Osteocyte (in vitro differentiated cells): ENCODE measurements around the gene D2HGDH. TPM values are rescaled to one million over a fixed set of nuclear protein-coding genes. Genes with fewer than 3 reads are reported as not detected.
"Not testable (repeated sequence)": the region's sequence is repeated elsewhere in the genome, so short reads cannot be mapped to it uniquely, and the experiment has no call there.

Experiments
- DNase-seq: peaks from one replicate; pipeline ENCODE4 v3.0.0; 2021; ENCODE audit warnings: mixed read lengths; ENCODE audit not compliant: unreplicated experiment; ENCODE audit errors: extremely low spot score
- H3K27ac Mint-ChIP-seq: one replicate; pipeline ENCODE4 v1.8.0; 2021; ENCODE audit warnings: mild to moderate bottlenecking, mixed read lengths; ENCODE audit not compliant: unreplicated experiment
- H3K27me3 Mint-ChIP-seq: one replicate; pipeline ENCODE4 v1.8.0; 2021; ENCODE audit warnings: mixed read lengths; ENCODE audit not compliant: unreplicated experiment
- H3K36me3 Mint-ChIP-seq: one replicate; pipeline ENCODE4 v1.8.0; 2021; ENCODE audit warnings: mixed read lengths; ENCODE audit not compliant: unreplicated experiment
- H3K4me1 Mint-ChIP-seq: one replicate; pipeline ENCODE4 v1.8.0; 2021; ENCODE audit warnings: mixed read lengths; ENCODE audit not compliant: unreplicated experiment
- H3K4me3 Mint-ChIP-seq: one replicate; pipeline ENCODE4 v1.8.0; 2021; ENCODE audit warnings: mild to moderate bottlenecking, moderate library complexity, mixed read lengths; ENCODE audit not compliant: unreplicated experiment
- H3K9me3 Mint-ChIP-seq: one replicate; pipeline ENCODE4 v1.8.0; 2021; ENCODE audit warnings: mixed read lengths; ENCODE audit not compliant: unreplicated experiment
- total RNA-seq: library from RNA; stranded (reverse); gene quantifications from 2 replicates; pipeline ENCODE4 v1.2.1, GENCODE V29; 2021
- TF ChIP-seq, protein P1 (sequence below): fragments of 200-600 bp; sonication (generic); IDR thresholded peaks from 2 replicates; pipeline ENCODE4 v1.5.0; 2021; ENCODE audit warnings: antibody characterized with exemption, mild to moderate bottlenecking, moderate library complexity

The D2HGDH gene
- total RNA-seq, 1 donor from 2014 or later: 32.5 TPM

DNA sequence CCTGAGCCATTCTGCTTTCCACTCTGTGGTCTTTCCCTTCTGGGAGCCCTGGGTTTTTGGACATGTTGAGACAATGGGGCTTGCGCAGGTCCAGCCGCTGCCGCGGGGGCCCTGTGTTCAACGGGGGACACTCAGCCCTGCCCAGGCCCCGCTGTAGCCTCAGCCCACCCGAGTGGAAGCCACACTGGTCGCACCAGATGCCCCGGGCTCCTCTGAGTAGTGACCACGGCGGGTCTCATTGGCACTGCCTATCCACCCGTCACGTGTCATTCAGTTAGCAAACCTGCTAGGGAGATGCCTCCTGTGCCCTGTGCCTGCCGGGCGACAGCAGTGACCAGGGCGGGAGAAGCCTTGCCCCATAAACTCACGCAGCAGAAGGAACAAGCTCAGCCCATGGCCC, 19.1 kb downstream of the D2HGDH start:
- Mint-ChIP-seq H3K36me3 (peaks cover 17% of the 10 kb centered on the region), H3K4me3 (no peak overlapping the region), H3K4me1 (no peaks in the 10 kb centered on the region), H3K27ac (no peak overlapping the region), H3K27me3 (no peaks in the 10 kb centered on the region), H3K9me3 (no peaks in the 10 kb centered on the region)
- DNase-seq: no peak
- TF ChIP-seq, protein P1, sequence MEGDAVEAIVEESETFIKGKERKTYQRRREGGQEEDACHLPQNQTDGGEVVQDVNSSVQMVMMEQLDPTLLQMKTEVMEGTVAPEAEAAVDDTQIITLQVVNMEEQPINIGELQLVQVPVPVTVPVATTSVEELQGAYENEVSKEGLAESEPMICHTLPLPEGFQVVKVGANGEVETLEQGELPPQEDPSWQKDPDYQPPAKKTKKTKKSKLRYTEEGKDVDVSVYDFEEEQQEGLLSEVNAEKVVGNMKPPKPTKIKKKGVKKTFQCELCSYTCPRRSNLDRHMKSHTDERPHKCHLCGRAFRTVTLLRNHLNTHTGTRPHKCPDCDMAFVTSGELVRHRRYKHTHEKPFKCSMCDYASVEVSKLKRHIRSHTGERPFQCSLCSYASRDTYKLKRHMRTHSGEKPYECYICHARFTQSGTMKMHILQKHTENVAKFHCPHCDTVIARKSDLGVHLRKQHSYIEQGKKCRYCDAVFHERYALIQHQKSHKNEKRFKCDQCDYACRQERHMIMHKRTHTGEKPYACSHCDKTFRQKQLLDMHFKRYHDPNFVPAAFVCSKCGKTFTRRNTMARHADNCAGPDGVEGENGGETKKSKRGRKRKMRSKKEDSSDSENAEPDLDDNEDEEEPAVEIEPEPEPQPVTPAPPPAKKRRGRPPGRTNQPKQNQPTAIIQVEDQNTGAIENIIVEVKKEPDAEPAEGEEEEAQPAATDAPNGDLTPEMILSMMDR: no peak

DNA sequence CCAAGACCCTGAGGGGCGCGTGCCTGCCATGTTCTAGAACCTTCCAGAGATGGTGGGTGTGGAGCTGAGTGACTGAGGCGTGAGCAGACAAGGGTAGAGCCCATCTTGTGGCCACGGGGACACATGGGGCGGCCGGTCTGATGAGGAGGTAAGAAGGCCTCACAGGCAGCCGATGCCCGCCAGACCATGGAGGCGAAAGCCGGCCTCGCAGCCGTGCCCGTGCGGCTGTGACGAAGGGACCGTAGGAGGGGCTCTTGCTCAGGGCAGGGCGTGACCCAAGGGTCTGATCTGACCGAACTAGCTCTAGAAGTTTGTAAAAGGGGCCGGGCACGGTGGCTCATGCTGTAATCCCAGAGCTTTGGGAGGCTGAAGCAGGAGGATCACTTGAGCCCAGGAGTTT, 19.6 kb downstream of the D2HGDH start:
- Mint-ChIP-seq H3K36me3 (peaks cover 13% of the 10 kb centered on the region), H3K4me1 (no peaks in the 10 kb centered on the region), H3K9me3 (no peaks in the 10 kb centered on the region), H3K27ac (no peak overlapping the region), H3K4me3 (no peak overlapping the region), H3K27me3 (no peaks in the 10 kb centered on the region)
- TF ChIP-seq, protein P1: no peak
- no peak for DNase-seq

DNA sequence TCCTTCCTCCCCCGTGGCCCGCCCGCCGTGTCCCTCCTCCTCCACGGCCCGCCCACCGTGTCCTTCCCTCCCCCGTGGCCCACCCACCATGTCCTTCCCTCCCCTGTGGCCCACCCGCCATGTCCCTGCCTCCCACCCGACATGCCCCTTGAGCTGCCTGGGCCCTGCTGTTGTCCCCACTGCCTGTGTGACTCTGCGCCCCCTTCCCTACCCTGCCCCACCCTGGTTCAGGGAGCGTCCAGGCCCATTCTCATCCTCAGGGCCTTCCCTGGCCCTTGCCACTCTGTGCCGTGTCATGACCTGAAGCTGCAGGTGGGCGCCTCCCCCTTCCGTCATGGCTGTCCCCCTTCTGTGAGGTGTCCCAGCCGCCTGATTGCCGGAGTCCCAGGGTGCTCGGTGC, 20.7 kb downstream of the D2HGDH start:
- DNase-seq: no peak
- H3K27me3 Mint-ChIP-seq: no peaks in the 10 kb centered on the region
- no peaks in the 10 kb centered on the region for H3K9me3 Mint-ChIP-seq
- TF ChIP-seq, protein P1: no peak
- peaks cover 17% of the 10 kb centered on the region for H3K36me3 Mint-ChIP-seq
- H3K4me3 Mint-ChIP-seq: no peak overlapping the region
- H3K27ac Mint-ChIP-seq: no peak overlapping the region
- peaks cover 2% of the 10 kb centered on the region for H3K4me1 Mint-ChIP-seq

DNA sequence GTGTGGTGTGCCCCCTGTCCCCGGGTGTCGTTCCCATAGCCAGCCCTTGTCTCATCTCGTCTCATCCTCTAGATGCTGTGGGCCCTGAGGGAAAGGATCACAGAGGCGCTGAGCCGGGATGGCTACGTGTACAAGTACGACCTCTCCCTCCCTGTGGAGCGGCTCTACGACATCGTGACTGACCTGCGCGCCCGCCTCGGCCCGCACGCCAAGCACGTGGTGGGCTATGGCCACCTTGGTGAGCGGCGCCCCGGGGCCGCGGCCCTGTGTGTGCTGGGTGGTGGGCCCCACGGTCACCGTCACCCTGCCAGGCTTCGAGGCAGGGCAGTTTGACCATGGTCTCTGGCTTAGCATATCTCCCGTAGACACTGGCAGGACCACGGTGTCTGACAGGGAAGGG, 21.3 kb downstream of the D2HGDH start:
- no peaks in the 10 kb centered on the region for H3K9me3 Mint-ChIP-seq
- H3K4me3 Mint-ChIP-seq: no peak overlapping the region
- no peaks in the 10 kb centered on the region for H3K27me3 Mint-ChIP-seq
- H3K36me3 Mint-ChIP-seq: peaks cover 18% of the 10 kb centered on the region
- TF ChIP-seq, protein P1: no peak
- H3K4me1 Mint-ChIP-seq: peaks cover 2% of the 10 kb centered on the region
- H3K27ac Mint-ChIP-seq: no peak overlapping the region
- DNase-seq: no peak

DNA sequence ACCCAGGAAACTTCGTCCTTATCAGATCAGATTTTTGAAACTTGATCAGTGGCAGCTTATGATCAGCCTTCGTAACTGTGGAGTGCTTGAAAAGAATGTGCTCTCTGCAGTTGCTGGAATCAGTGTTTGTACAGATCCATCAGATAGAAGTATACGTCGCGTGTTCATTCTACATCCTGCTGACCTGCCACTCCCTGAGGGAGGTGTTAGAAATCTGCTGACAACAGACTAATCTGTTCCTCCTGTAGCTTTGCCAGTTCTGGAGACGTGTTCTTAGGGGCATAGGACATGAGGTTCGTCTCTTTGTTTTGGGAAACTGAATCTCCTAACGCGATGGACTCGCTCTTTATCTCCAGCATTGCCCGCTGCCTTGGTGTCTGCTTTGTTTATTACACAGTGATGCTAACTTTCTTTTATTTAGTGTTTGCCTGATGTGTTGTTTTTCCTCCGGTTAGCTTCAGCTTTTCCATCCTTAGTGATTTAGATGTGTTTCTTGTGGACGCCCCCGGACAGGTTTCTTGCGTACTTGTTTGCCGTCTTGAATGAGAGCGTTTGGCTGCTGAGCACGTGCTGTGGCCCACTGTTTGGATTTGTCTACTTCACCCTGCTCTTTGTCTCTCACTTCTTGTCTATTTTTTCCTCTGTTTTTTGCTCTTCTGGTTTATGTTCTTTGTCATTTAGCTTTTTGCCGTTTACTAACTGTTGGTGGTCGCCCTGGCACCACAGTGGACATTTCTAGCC, 24.8 kb downstream of the D2HGDH start:
- Mint-ChIP-seq H3K27ac (no peak overlapping the region), H3K4me3 (no peak overlapping the region), H3K9me3 (no peaks in the 10 kb centered on the region)

DNA sequence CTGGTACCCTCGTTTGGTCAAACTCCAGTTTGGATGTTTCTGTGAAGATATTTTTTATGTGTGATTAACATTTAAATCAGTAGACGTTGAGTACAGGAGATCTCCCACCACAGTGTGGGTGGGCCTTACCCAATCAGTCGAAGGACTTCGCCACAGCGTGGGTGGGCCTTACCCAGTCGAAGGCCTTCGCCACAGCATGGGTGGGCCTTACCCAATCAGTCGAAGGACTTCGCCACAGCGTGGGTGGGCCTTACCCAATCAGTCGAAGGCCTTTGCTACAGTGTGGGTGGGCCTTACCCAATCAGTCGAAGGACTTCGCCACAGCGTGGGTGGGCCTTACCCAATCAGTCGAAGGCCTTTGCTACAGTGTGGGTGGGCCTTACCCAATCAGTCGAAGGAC, 25.5 kb downstream of the D2HGDH start:
- not testable (repeated sequence) for H3K27me3 Mint-ChIP-seq, H3K27ac Mint-ChIP-seq, H3K4me1 Mint-ChIP-seq, H3K9me3 Mint-ChIP-seq, DNase-seq, H3K4me3 Mint-ChIP-seq
- peaks cover 23% of the 10 kb centered on the region for H3K36me3 Mint-ChIP-seq

More for the DNA sequence above, 24.8 kb downstream of the D2HGDH start:
- Mint-ChIP-seq H3K4me1 (peaks cover 3% of the 10 kb centered on the region), H3K27me3 (no peaks in the 10 kb centered on the region), H3K36me3 (peaks cover 23% of the 10 kb centered on the region)
- DNase-seq: no peak
- TF ChIP-seq, protein P1: no peak
